Parathyroid adenoma (tissue), 2 donors: Measurements from ENCODE around the gene WIPF3.
"Not testable (repeated sequence)": the region's sequence is repeated elsewhere in the genome, so short reads cannot be mapped to it uniquely, and the experiment has no call there.

Experiments used
- H2AFZ ChIP-seq: fragments of 300-600 bp; sonication (generic); one replicate; pipeline ENCODE4 v1.7.0; 2017; ENCODE audit warnings: antibody characterized with exemption, mild to moderate bottlenecking
- H3K27ac ChIP-seq: fragments of 300-600 bp; sonication (generic); one replicate; pipeline ENCODE4 v1.7.0; 2017
- H3K27me3 ChIP-seq: fragments of 300-600 bp; sonication (generic); one replicate; pipeline ENCODE4 v1.7.0; 2017; ENCODE audit warnings: low read length; ENCODE audit not compliant: control insufficient read depth, insufficient read depth
- H3K36me3 ChIP-seq: fragments of 300-600 bp; sonication (generic); one replicate; pipeline ENCODE4 v1.7.0; 2017; ENCODE audit warnings: low read length; ENCODE audit not compliant: control insufficient read depth, insufficient read depth
- H3K4me1 ChIP-seq: fragments of 300-600 bp; sonication (generic); one replicate; pipeline ENCODE4 v1.7.0; 2017; ENCODE audit warnings: control low read depth
- H3K4me2 ChIP-seq: fragments of 300-600 bp; sonication (generic); one replicate; pipeline ENCODE4 v1.7.0; 2017; ENCODE audit warnings: low read length
- H3K4me3 ChIP-seq: fragments of 300-600 bp; sonication (generic); one replicate; pipeline ENCODE4 v1.7.0; 2017; ENCODE audit warnings: low read depth, low read length
- H3K79me2 ChIP-seq: fragments of 300-600 bp; sonication (generic); one replicate; pipeline ENCODE4 v1.7.0; 2017; ENCODE audit warnings: control low read depth
- H3K9ac ChIP-seq: fragments of 300-600 bp; sonication (generic); one replicate; pipeline ENCODE4 v1.7.0; 2017; ENCODE audit warnings: mild to moderate bottlenecking
- H3K9me3 ChIP-seq: fragments of 300-600 bp; sonication (generic); one replicate; pipeline ENCODE4 v1.7.0; 2017; ENCODE audit warnings: low read length; ENCODE audit not compliant: control insufficient read depth
- TF ChIP-seq, protein P1 (sequence below): fragments of 300-600 bp; sonication (generic); IDR thresholded peaks from one replicate; pipeline ENCODE4 v1.7.0; 2017; ENCODE audit warnings: antibody characterized with exemption, mild to moderate bottlenecking
- donor health status: primary hyperparathyroidism.

The WIPF3 gene

DNA sequence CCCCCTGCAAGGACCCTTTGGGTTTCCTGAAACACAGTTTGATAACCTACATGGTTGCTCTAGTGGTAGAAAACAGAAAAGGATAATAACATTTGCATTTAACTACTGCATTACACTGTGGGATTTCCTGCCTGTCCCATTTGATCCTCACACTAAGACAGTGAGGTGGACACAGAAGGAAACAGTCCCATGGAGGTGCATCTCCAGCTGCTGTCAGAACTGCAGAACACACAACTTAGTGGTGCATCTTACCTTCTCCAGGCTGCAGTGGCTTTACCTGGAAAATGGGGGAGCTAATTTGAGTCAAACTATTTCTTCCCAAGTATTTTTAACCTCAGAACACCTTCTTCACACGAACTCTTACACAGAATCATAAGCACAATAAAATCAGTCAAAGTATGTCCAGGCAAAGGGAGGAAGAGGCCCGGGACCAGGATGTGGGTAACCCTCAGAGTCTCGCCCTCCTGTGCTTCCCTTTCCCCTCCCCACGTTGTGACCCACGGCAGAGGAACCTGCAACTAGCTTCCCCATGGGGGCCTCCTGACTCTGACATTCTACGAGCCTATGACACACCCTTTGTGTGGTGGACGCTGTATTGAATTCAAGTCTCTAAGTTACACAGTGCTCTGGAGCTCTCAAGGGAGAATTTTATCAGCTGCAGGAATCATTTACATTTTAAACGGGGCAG lies 149.6 kb downstream of the WIPF3 start:
- TF ChIP-seq, protein P1, sequence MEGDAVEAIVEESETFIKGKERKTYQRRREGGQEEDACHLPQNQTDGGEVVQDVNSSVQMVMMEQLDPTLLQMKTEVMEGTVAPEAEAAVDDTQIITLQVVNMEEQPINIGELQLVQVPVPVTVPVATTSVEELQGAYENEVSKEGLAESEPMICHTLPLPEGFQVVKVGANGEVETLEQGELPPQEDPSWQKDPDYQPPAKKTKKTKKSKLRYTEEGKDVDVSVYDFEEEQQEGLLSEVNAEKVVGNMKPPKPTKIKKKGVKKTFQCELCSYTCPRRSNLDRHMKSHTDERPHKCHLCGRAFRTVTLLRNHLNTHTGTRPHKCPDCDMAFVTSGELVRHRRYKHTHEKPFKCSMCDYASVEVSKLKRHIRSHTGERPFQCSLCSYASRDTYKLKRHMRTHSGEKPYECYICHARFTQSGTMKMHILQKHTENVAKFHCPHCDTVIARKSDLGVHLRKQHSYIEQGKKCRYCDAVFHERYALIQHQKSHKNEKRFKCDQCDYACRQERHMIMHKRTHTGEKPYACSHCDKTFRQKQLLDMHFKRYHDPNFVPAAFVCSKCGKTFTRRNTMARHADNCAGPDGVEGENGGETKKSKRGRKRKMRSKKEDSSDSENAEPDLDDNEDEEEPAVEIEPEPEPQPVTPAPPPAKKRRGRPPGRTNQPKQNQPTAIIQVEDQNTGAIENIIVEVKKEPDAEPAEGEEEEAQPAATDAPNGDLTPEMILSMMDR: no peak
- no peaks in the 10 kb centered on the region for H3K9me3 ChIP-seq
- no peak overlapping the region for H3K9ac ChIP-seq
- H3K4me2 ChIP-seq: no peak overlapping the region
- no peaks in the 10 kb centered on the region for H3K4me1 ChIP-seq
- H3K79me2 ChIP-seq: peaks cover 2% of the 10 kb centered on the region
- no peak overlapping the region for H3K4me3 ChIP-seq
- no peak overlapping the region for H2AFZ ChIP-seq
- H3K27me3 ChIP-seq: no peaks in the 10 kb centered on the region
- no peaks in the 10 kb centered on the region for H3K36me3 ChIP-seq
- H3K27ac ChIP-seq: no peak overlapping the region

DNA sequence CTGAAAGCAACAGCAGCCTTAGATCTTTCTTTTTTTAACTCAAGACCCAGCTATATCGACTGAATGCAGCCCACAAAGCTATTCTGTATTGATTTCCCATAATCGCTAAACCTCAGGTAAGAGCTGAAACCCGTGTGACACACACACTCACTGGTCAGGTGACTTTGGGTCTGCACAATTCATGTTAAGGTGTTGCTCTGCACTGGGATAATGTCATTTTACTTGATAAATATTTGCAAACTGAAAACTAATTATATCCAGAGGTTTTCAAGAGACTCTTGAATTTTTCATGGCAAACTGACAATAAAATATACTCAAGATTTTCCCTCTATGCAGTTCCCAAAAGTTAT lies 150.2 kb downstream of the WIPF3 start:
- no peaks in the 10 kb centered on the region for H3K4me1 ChIP-seq
- no peak overlapping the region for H3K4me3 ChIP-seq
- no peaks in the 10 kb centered on the region for H3K9me3 ChIP-seq
- H3K79me2 ChIP-seq: peaks cover 2% of the 10 kb centered on the region
- H3K36me3 ChIP-seq: no peaks in the 10 kb centered on the region
- H3K27ac ChIP-seq: no peak overlapping the region
- no peak overlapping the region for H3K9ac ChIP-seq
- no peak overlapping the region for H2AFZ ChIP-seq
- no peaks in the 10 kb centered on the region for H3K27me3 ChIP-seq
- H3K4me2 ChIP-seq: no peak overlapping the region
- TF ChIP-seq, protein P1: no peak

DNA sequence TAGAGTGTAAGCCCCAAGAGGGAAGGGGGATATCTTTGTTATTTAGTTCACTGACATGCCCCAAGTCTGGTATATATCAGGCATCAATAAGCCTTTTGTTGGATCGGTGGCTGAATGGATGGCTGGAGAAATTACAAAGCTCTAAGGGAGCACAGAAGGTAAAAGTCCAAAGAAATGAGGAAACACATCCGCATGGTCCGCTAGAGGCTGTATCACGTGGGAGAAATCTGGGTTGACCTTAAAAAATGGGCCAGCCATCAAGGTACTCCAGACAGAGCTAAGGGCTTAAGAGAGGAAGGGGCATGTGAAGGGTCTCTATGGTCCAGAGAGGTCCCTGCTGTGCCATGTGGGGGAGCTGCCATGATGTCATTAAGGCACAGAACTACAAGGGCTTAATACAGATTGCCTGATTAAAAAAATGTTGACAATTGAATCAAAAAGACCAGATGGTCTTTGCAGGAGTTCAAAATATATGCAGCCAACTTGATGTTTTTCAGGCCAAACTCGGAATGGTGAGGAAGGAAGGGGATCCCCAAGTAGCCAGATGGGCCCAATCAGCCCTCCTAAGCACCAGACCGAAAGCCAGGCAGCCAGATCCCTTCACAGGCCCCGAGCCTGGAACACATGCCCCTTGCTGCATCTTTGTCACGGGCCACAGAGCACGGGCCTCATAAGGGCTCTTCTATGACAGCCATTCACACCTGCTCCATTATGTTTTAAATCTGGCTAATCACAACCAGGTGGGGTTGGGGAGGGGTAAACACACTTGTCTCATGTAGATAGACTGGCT lies 151.4 kb downstream of the WIPF3 start:
- Histone ChIP-seq H3K4me3 (no peak overlapping the region), H3K4me1 (no peaks in the 10 kb centered on the region)

DNA sequence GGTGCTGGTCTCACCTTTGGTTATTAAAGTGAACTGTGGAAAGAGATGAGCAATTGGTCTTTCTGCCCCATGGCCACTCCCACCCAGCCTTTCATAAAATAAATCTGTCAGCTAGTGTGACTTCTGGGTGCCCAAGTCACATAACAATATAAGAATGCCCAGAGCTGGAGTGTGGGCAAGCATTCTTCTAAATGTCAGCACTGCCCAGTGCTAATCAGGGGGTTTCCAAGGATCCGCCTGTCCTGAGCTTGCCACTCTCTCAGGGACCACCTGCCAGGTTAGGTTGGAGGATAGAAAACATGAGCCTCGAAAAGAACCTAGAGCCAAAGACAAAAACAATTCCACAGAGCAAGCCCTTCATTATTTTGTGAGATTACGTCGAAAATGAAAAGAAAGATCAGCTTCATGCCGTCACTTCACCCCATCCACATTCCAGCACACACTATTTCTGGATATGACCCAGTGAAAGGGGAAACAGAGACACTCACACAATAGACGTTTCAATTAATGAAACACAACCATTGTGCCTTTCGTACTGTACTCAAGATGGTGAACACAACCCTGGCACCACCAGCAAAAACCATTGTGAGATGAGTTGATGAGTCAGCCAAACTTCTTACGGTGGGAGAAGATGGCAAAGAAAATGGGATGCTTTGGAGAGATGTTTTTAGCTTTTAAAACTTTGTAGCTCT lies 152.5 kb downstream of the WIPF3 start:
- Histone ChIP-seq H3K79me2 (peaks cover 6% of the 10 kb centered on the region), H3K9ac (no peak overlapping the region), H3K4me1 (no peaks in the 10 kb centered on the region), H3K4me3 (no peak overlapping the region), H2AFZ (no peak overlapping the region), H3K27me3 (no peaks in the 10 kb centered on the region), H3K4me2 (no peak overlapping the region), H3K36me3 (no peaks in the 10 kb centered on the region), H3K27ac (no peak overlapping the region), H3K9me3 (no peaks in the 10 kb centered on the region)
- TF ChIP-seq, protein P1: no peak

More for the DNA sequence above, 151.4 kb downstream of the WIPF3 start:
- H3K27ac ChIP-seq: no peak overlapping the region
- H3K4me2 ChIP-seq: no peak overlapping the region
- peaks cover 2% of the 10 kb centered on the region for H3K79me2 ChIP-seq
- H2AFZ ChIP-seq: no peak overlapping the region
- H3K27me3 ChIP-seq: no peaks in the 10 kb centered on the region
- no peaks in the 10 kb centered on the region for H3K9me3 ChIP-seq
- H3K9ac ChIP-seq: no peak overlapping the region
- TF ChIP-seq, protein P1: no peak
- H3K36me3 ChIP-seq: no peaks in the 10 kb centered on the region

DNA sequence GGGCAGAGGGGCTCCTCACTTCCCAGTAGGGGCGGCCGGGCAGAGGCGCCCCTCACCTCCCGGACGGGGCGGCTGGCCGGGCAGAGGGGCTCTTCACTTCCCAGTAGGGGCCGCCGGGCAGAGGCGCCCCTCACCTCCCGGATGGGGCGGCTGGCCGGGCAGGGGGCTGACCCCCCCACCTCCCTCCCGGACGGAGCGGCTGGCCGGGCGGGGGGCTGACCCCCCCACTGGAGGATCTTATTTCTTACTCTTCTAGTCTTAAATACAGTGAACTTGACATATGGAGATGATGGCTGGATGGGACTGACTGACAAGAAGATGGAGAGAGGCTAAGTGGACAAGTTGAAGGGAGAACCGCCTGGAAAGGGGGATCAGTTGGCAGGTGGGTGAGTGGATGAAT lies 155.3 kb downstream of the WIPF3 start:
- not testable (repeated sequence) for H2AFZ ChIP-seq, H3K27ac ChIP-seq, H3K36me3 ChIP-seq, H3K9me3 ChIP-seq, H3K27me3 ChIP-seq, H3K4me1 ChIP-seq, H3K9ac ChIP-seq, H3K4me2 ChIP-seq, H3K79me2 ChIP-seq, H3K4me3 ChIP-seq
